GM19239 (cell line): Measurements from ENCODE around the gene PACRG.

ENCODE experiments used
- DNase-seq: peaks from one replicate; pipeline ENCODE4 v3.0.0; 2011; ENCODE audit warnings: low spot score; ENCODE audit not compliant: insufficient read length
- FAIRE-seq: peaks from 2 replicates; lab custom pipeline; 2011; peaks lifted over from hg19 to GRCh38; lab: Jason Lieb, UNC

PACRG gene

DNA sequence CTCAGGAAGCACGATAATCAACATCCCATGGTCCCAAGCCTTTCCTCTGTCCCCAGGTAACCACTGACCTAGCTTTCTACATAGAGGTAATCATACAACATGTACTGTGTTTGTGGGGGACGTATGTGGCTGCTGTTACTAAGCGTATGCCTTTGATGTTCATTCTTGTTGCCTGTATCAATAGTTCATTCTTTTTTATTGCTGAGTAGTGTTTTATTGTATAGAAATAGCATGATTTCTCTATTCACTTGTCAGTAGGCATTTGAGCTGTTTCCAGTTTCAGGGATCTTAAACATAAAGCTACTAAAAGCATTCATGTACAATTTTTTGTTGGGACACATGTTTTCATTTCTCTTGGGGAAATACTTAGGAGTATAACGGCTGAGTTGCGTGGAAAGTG, 185.4 kb downstream of the PACRG start:
- FAIRE-seq (no peak), DNase-seq (no peak)

- no peak for FAIRE-seq
- no peak for DNase-seq
Measured at GRCh38 chr6:162917506-162917905, 189.7 kb downstream of the PACRG start.

DNA sequence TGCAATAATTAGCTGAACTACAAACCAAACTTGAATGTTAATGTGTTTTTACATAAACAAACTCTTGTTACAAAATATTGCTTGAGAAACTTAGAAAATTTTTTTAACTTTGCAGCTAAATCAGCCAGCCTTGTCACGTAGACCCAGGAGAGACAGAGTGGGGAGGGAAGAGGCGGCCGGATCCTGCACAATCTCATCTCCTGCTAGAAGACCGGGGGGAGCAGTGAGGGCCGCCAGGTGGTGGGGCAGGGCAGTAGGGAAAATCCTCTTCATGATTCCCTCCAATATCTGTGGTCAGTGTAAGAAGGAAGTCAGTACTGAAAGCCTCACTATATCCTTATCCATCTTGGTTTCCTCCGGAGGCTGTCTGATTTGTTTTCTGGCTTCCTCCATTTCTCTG, 193.3 kb downstream of the PACRG start:
- no peak for FAIRE-seq
- DNase-seq, result no peak

GRCh38 chr6:162921510-162922040, 193.8 kb downstream of the PACRG start:
- DNase-seq (no peak), FAIRE-seq (no peak)

GRCh38 chr6:162922563-162923166, 194.9 kb downstream of the PACRG start:
- FAIRE-seq, result no peak
- no peak for DNase-seq

GRCh38 chr6:162934844-162935243, 207.1 kb downstream of the PACRG start:
- no peak for FAIRE-seq

GRCh38 chr6:162940426-162940825, 212.7 kb downstream of the PACRG start:
- FAIRE-seq, result no peak
- no peak for DNase-seq

More at GRCh38 chr6:162934844-162935243, 207.1 kb downstream of the PACRG start:
- DNase-seq, result no peak

GRCh38 chr6:162941128-162941527, 213.4 kb downstream of the PACRG start:
- no peak for FAIRE-seq

DNA sequence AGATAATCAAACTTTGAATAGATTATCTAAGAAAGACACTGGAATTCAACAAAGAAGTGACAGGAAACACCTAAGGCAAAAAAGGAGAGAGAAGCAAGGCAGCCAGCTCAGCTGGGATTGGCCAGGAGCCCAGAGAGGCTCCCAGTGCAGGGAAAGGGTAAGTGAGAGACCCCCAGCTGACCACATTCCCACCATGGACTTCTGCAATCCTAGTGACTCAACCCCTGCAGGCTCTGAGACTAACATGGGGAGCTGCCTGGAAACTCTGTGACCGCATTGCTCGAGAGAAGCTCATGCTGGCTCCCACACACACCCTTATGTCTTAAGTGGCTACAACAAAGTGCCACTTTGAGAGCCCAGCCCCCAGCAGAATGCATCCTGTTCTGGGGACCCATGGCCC, 215.1 kb downstream of the PACRG start:
- no peak for DNase-seq
- FAIRE-seq, result no peak

More at GRCh38 chr6:162941128-162941527, 213.4 kb downstream of the PACRG start:
- no peak for DNase-seq

DNA sequence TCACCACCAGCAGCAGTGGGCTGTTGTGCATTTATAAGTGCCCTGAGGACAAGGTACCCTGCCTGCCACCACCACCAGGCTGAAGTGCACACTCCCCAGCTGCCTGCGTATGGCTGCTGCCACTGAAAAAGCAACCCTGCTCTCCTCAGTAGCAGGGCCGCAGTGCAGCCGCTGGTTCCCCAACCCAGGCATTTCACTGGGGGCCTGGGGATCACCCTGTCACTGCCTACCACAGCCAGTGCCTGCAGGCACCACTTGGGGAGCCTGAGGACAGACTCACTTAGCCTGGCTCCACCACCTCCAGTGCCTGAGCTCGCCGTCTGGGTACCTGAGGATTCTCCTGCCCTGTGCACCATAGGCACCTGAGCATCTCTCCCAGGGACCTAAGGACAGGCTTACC, 215.6 kb downstream of the PACRG start:
- no peak for FAIRE-seq
- DNase-seq, result no peak

DNA sequence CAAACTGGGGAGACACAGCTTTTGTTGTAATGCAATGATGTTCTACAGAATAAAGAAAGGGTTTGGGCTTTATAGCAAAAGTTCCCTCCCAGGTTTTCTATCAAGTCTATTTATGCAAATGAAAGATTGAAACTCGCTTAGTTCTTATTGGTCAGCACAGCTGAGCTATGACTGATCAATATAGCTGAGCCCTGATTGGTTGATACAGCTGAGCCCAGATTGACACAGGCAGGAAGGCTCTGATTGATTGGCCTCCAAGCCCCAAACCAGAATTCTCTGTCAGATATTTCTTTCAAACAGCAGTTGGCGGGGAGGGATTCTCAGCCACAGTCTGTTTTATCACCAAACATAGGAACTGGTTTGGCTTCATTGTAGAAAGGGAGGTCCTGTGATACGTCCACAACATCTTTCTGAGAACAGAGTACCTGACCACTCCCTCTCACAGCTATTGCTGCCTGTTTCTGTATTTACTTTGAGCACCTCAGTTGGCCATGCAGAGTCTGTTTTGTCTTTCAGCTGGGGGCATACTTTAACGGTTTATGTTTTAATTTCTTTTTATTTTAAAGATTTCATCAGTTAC, 223.5 kb downstream of the PACRG start:
- FAIRE-seq, result no peak
- no peak for DNase-seq

DNA sequence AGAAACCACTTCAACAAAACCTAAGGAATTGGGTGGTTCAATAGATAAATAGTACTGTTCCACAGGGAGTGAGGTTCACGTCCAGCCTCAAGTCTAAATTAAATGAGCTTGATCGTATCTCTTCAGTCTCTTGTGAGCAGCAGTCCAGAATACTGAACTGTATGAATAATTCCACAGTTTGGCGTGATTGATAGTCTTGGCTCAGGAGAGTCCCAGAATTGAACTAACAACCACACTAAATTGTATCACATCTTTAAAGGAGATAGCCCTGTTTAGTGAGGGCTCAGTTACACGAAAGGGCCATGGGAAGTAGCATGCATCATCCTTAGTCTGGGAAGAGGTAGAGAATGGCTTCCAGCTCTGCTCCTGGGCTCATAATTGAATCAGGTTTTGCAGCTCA, 224.6 kb downstream of the PACRG start:
- FAIRE-seq (no peak), DNase-seq (no peak)

GRCh38 chr6:162957062-162957461, 229.3 kb downstream of the PACRG start:
- DNase-seq (no peak), FAIRE-seq (no peak)

GRCh38 chr6:162960679-162961457, 233.1 kb downstream of the PACRG start:
- FAIRE-seq, result no peak
- no peak for DNase-seq

GRCh38 chr6:162962093-162962492, 234.3 kb downstream of the PACRG start:
- FAIRE-seq (no peak), DNase-seq (no peak)

DNA sequence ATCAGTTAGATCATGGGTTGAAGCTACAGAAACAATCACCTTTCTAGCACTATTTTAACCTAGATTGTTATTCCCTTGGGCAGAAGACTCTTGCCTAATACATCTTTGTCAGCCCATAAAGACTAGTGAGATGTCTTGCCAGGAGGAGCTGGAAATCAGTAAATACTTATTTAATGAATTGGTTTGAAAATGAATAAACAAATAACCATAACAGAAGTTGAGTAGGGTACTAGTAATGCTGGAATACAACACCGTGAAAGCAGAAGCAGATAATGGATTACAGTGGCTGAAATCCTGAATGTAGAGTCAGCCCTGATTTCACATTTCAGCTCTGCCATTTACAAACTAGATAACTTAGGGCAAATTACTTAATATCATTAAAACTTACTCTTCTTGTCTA, 236.1 kb downstream of the PACRG start:
- DNase-seq, result no peak
- FAIRE-seq, result no peak

DNA sequence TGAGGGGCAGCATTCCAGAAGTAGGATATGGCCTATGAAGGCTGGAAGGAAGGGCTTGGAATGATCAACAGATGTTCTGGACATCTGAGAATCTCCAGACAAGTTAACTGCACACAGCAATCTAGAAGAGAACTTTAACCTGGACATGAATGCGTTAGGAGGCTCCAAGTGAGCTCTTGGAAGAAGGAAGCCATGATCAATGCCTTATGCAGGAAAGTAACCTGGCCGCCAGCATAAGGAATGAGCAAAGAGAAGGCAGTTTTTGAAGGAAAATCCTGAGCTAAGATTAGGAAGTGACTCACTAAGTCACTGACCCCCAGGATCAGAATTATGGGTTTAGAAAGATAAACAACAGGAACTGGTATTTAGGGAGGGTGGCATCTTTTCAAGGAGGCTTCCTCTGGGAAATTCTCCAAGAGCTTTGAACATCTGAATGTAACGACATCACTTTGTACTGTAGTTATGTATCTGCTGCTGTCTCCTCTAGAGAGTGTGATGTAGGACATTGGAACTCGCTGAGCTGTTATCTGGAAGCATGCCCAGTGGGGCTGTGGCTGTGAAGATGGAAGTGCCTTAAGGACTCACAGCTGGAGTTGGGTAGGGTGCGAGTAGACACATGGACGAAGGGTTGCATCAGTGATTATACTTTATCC, 236.8 kb downstream of the PACRG start:
- DNase-seq (no peak), FAIRE-seq (no peak)

DNA sequence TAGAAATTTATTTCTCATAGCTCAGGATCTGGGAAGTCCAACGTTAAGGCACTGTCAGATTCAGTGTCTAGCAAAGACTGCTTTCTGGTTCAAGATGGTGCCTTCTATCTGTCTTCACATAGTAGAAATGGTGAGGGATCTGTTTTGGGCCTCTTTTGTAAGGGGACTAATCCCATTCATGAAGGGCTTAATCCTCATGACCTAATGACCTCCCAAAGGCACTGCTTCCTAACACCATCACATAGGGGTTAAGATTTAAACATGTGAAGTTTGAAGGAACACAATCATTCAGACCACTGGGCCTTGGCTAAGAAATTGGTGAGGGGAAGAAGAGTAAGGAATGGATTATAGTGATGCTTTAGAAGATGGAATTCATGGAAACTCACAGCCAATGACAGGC, 237.6 kb downstream of the PACRG start:
- DNase-seq, result no peak
- FAIRE-seq, result no peak

DNA sequence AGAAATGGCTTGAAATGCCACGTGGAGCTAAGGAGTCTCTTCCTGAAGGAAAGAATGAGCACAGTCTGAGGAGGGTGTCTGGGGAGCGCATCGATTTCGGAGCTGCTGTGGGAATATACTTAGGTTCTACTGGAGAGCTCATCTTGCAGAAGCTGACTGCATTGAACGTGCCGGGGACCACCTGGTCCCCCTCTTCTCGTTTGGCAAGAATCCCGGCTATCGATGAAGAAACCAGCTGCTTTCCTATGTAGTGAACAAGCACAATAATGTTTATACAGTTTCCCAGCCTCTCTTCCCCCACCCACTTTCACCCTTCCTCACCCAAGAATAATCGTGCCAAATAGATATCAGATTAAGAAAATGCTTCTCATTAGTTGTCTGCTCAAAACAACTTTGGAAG, 242.5 kb downstream of the PACRG start:
- FAIRE-seq, result no peak
- DNase-seq, result no peak

- no peak for DNase-seq
- FAIRE-seq, result no peak
Measured at GRCh38 chr6:162971356-162971755, 243.6 kb downstream of the PACRG start.
